C4-2B (cell line): ENCODE data around the gene SKA3.
A peak's percentile ranks its signal among the peaks of the same experiment; 100 is the strongest.
"Not testable (repeated sequence)": the region's sequence is repeated elsewhere in the genome, so short reads cannot be mapped to it uniquely, and the experiment has no call there.

Experiments
- H3K27ac ChIP-seq: fragments of 450-650 bp; 2 replicates; pipeline ENCODE4 v1.5.1; 2017
- ZFX ChIP-seq: fragments of 450-650 bp; IDR thresholded peaks from 2 replicates; pipeline ENCODE4 v1.6.1; 2017
- TF ChIP-seq, protein P1 (sequence below): fragments of 450-650 bp; conservative IDR thresholded peaks from 2 replicates; pipeline ENCODE4 v1.5.1; 2017; ENCODE audit warnings: mild to moderate bottlenecking

Gene SKA3

DNA sequence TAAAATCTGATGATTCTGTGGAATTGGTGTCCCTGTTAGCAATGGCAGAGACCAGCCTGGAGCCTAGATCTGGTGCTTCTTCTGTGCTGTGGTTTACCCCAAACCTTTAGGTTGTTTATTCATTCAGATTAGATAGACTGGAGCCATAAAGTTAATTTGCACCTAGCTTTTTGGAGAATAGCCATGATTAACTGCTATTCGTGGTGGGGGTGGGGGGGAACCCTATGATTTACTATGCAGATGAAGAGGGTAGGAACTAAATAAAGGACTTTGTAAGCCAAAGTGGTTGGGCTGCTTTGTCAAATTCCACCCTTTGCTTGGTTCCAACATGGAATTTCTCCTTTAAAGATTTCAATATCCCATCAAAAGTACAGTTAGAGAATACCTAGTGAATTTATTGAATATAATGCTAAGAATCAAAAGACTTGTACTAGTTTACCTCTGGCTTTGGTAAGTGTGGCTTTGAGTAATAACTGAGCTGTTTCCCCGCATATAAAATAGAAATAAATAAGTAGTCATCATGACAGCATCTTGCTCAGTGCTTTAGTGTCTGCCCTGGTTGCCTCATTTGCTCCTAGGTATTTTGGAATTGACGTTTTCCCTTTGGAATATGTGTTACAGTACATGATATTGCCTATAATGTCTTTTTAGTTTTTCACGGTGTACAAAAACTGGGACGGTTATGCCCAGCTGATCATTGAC lies 27.6 kb downstream of the SKA3 start:
- no peak for TF ChIP-seq ZFX
- TF ChIP-seq, protein P1, sequence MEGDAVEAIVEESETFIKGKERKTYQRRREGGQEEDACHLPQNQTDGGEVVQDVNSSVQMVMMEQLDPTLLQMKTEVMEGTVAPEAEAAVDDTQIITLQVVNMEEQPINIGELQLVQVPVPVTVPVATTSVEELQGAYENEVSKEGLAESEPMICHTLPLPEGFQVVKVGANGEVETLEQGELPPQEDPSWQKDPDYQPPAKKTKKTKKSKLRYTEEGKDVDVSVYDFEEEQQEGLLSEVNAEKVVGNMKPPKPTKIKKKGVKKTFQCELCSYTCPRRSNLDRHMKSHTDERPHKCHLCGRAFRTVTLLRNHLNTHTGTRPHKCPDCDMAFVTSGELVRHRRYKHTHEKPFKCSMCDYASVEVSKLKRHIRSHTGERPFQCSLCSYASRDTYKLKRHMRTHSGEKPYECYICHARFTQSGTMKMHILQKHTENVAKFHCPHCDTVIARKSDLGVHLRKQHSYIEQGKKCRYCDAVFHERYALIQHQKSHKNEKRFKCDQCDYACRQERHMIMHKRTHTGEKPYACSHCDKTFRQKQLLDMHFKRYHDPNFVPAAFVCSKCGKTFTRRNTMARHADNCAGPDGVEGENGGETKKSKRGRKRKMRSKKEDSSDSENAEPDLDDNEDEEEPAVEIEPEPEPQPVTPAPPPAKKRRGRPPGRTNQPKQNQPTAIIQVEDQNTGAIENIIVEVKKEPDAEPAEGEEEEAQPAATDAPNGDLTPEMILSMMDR, result no peak
- no peak overlapping the region for H3K27ac ChIP-seq

DNA sequence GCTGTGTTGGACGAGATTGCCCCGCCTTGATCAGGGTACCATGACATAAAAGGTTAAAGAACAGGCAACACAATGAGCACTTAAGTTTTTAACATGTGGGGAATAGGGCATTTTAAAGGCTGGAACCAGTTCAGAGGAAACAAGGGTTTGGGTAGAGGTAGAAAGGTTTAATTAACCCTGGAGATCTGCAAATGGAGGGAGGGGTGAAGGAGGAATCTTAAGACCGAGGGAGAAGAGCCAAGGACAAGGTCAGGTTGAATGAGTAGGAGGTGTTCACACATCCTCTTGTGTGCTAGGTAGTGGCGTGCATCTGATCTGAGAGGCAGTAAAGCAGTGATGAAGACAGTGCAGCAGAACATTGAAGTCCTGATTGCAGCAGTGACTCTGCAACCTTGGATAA lies 28.5 kb downstream of the SKA3 start:
- H3K27ac ChIP-seq, result no peak overlapping the region
- TF ChIP-seq, protein P1, result no peak
- TF ChIP-seq ZFX, result no peak

DNA sequence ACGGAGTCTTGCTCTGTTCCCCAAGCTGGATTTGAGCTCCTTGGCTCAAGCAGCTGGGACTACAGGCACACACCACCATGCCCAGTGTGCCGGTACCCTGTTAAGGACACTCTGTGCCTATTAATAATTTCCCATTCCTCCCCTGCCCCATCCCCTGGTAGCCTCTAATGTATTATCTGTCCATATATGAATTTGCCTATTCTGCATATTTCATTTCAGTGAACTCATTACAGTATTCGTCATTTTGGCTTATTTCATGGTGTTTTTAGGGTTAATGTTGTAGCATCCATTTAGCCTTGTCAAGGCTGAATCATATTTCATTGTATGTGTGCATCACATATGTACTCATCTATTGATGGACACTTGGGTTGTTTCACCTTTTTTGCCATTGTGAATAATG lies 33.6 kb downstream of the SKA3 start:
- TF ChIP-seq, protein P1, result no peak
- no peak for TF ChIP-seq ZFX
- H3K27ac ChIP-seq, result no peak overlapping the region

DNA sequence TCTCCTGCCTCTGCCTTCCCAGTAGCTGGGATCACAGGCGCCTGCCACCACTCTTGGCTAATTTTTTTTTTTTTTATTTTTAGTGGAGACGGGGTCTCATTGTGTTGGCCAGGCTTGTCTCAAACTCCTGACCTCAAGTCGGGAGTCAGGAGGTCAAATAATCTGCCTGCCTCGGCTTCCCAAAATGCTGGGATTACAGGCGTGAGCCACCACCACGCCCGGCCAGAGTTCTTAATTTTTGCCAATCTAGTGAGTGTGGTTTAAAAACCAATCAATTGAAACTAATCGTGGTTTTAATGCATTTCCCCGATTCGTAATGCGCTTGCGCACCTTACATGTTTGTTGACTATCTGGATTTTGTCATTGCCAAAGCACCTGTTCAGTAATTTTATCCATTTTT lies 37.0 kb downstream of the SKA3 start:
- H3K27ac ChIP-seq, result peak overlapping the region; percentile 80; the same call in 1 of the 2 replicates
- no peak for TF ChIP-seq ZFX
- TF ChIP-seq, protein P1, result no peak

DNA sequence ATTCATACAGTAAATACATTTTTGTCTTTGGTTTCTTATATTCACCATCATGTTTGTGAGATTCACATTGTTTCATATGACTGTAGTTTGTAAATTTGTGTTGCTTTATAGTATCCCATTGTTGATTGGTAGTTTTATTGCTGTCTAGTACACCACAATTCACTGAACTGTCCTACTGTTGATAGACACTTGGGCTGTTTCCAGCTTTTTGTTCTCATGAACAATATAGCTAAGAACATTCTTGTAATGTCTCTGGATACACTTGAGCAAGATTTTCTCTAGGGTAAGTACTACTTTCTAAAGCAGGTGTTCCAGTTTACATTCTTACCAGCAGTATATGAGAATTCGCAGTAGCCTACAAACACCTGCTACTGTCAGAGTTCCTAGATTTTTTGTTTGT lies 37.8 kb downstream of the SKA3 start:
- TF ChIP-seq, protein P1, result no peak
- TF ChIP-seq ZFX, result no peak
- no peak overlapping the region; the same call in 1 of the 2 replicates for H3K27ac ChIP-seq

DNA sequence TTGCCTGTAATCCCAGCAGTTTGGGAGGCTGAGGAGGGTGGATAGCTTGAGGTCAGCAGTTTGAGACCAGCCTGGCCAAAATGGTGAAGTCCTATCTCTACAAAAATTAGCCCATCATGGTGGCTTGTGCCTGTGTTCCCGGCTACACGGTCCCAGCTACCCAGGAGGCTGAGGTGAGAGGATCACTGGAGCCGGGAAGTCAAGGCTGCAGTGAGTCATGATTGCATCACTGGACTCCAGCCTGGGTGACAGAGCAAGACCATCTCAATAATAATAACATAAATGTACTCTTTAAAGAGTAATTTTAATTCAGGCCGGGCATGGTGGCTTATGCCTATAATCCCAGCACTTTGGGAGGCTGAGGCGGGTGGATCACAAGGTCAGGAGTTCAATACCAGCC lies 38.7 kb downstream of the SKA3 start:
- no peak for TF ChIP-seq ZFX
- TF ChIP-seq, protein P1, result no peak
- no peak overlapping the region for H3K27ac ChIP-seq

DNA sequence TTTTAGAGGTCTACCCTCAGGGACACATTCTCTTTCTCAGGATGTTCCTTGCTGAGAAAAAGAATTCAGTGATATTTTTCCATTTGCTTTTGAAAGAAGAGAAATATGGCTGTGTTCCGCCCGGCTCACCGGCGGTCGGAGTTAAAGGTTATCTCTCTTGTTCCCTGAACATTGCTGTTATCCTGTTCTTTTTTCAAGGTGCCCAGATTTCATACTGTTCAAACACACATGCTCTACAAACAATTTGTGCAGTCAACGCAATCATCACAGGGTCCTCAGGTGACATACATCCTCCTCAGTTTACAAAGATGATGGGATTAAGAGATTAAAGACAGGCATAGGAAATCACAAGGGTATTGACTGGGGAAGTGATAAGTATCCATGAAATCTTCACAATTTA lies 40.5 kb downstream of the SKA3 start:
- not testable (repeated sequence) for H3K27ac ChIP-seq

DNA sequence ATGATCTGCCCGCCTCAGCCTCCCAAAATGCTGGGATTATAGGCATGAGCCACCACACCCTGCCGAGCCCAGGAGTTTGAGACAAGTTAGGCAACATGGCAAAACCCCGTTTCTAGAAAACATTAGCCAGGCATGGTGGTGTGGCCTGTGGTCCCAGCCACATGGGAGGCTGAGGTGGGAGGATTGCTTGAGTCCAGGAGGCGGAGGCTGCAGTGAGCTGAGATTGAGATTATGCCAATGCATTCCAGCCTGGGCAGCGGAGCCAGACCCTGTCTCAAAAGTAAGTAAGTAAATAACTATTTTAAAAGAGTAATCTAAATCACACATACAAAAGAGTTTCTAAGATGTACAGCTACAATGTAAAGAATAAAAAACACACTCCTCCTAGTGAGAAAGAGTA lies 41.9 kb downstream of the SKA3 start:
- TF ChIP-seq, protein P1, result no peak
- no peak for TF ChIP-seq ZFX
- H3K27ac ChIP-seq, result no peak overlapping the region
